ENCODE measurements around the gene STK11IP. TPM values are rescaled to one million over a fixed set of nuclear protein-coding genes. Genes with fewer than 3 reads are reported as not detected.

STK11IP gene
- total and polyA plus RNA-seq, 9 of the 15 experiments (the other 6 are each of a cell fraction or from before 2014, with no cell fraction given) = 0.52 to 21.7 (median 5.6) TPM

DNA sequence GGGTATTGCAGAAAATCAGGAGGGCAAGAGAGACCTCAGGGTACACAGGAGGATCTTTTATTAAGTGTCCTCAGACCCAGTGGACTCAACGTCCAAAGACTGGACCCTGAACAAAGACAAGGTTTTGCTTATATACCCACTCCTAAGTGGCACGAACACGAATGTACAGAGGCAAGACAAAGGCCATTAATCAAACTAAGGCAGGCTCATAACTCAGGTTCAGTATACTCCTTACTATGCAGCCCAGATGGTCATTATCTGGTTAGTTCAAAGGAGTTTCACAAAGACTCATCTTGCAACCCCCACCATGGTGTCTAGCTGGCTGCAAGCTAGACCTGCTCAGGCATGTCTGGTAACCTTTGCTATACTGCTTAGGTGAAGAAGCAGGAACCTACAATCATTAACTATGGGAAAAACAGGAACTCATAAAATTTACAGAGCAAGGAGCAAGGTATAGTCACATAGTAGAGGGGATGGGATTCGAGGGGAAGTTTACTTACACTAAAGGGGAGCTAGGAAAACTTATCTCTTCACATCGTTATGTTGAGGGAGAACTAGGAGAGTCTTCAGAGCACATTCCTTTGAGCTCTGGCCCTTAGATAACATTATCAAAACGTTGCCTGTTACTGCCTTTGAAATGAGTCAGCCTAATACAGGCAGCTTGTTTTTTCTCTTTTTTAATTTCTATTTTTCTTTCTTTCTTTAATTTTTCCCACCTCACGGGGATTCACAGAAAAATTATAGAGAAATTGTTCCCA is 63.7 kb downstream of the STK11IP start (continued):
- TF ChIP-seq, protein P1, sequence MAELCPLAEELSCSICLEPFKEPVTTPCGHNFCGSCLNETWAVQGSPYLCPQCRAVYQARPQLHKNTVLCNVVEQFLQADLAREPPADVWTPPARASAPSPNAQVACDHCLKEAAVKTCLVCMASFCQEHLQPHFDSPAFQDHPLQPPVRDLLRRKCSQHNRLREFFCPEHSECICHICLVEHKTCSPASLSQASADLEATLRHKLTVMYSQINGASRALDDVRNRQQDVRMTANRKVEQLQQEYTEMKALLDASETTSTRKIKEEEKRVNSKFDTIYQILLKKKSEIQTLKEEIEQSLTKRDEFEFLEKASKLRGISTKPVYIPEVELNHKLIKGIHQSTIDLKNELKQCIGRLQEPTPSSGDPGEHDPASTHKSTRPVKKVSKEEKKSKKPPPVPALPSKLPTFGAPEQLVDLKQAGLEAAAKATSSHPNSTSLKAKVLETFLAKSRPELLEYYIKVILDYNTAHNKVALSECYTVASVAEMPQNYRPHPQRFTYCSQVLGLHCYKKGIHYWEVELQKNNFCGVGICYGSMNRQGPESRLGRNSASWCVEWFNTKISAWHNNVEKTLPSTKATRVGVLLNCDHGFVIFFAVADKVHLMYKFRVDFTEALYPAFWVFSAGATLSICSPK (IDR thresholded peaks at IDR 0.05; ENCODE audit: borderline replicate concordance) = no peak
- TF ChIP-seq ZMIZ1 (IDR thresholded peaks at IDR 0.05; ENCODE audit: low read depth in 2 of 2, low read length in 2 of 2) (0 out of 4 replicates have a peak, but pooled peaks of 1 of the 2 experiments have one; percentile 35), CC2D1A (IDR thresholded peaks at IDR 0.05) (peak; percentile 28; the same call in 1 of the 2 replicates), MTA2 (IDR thresholded peaks at IDR 0.05; ENCODE audit: low read depth) (peak; percentile 61), ARID1B (IDR thresholded peaks at IDR 0.05) (peak; percentile 94), TAF15 (IDR thresholded peaks at IDR 0.05; ENCODE audit: low read depth, low read length) (no peak), CBX1 (IDR thresholded peaks at IDR 0.05; ENCODE audit: low read depth) (0 out of 2 replicates have a peak, but pooled peaks have one; percentile 74)

Measured in K562 (cell line).